Panc1 (cell line): ENCODE data around the gene SIRT6. TPM values are rescaled to one million over a fixed set of nuclear protein-coding genes. Genes with fewer than 3 reads are reported as not detected.

Experiments used
- ATAC-seq: fragments of 200-7000 bp; cut with Tn5 transposase; 2 replicates; pipeline ENCODE4 v1.9.1; 2020; ENCODE audit warnings: mild to moderate bottlenecking, moderate library complexity
- BruUV-seq: library from RNA; stranded (reverse); fragments of 400-500 nt; replicated peaks from 2 replicates; lab custom pipeline; 2021; lab: Mats Ljungman, UMichigan
- CTCF ChIA-PET: fragments of 300-600 bp; sonication (Branson Sonifier 250); formaldehyde crosslinking; loops from one replicate; lab custom pipeline; 2022; ENCODE audit warnings: antibody characterized with exemption; lab: Charles Lee
- POLR2A ChIA-PET: fragments of 300-600 bp; sonication (Branson Sonifier 250); formaldehyde crosslinking; loops from one replicate; lab custom pipeline; 2022; ENCODE audit warnings: antibody characterized with exemption; lab: Charles Lee
- DNase-seq: peaks from one replicate; pipeline ENCODE4 v3.0.0-alpha.2; 2010; ENCODE audit warnings: low read depth, low spot score
- H3K27ac ChIP-seq: 2 replicates; pipeline ENCODE4 v1.5.1; 2011; ENCODE audit warnings: mild to moderate bottlenecking, low read length, inconsistent platforms
- H3K27me3 ChIP-seq: fragments of 200-500 bp; sonication (Bioruptor generic); 2 replicates; pipeline ENCODE4 v1.6.0; 2014; ENCODE audit warnings: low read length, inconsistent platforms; ENCODE audit not compliant: control insufficient read depth, insufficient read depth
- H3K36me3 ChIP-seq: fragments of 200-500 bp; sonication (Bioruptor generic); 2 replicates; pipeline ENCODE4 v1.5.1; 2014; ENCODE audit warnings: inconsistent platforms, mild to moderate bottlenecking, low read length, moderate library complexity; ENCODE audit not compliant: control insufficient read depth, insufficient read depth
- H3K4me1 ChIP-seq: 2 replicates; pipeline ENCODE4 v1.5.1; 2011; ENCODE audit warnings: inconsistent platforms, mild to moderate bottlenecking, low read length, moderate library complexity; ENCODE audit not compliant: control insufficient read depth, insufficient read depth
- H3K4me3 ChIP-seq, 2 experiments: 2 replicates each; pipeline ENCODE4 v1.5.1; 2011 to 2012; ENCODE audit warnings: low read depth in 2 of 2, low read length in 2 of 2, mild to moderate bottlenecking in 2 of 2, inconsistent platforms in 1 of 2, moderate library complexity in 1 of 2
- H3K9me3 ChIP-seq: fragments of 200-500 bp; sonication (Bioruptor generic); 2 replicates; pipeline ENCODE4 v1.5.1; 2014; ENCODE audit warnings: low read depth, mild to moderate bottlenecking, inconsistent platforms, low read length, moderate library complexity; ENCODE audit not compliant: control insufficient read depth, insufficient read depth
- POLR2AphosphoS5 ChIP-seq: IDR thresholded peaks from 2 replicates; pipeline ENCODE4 v1.6.1; 2012; ENCODE audit warnings: mild to moderate bottlenecking, low read depth, low read length, moderate library complexity
- SIN3A ChIP-seq: IDR thresholded peaks from 2 replicates; pipeline ENCODE4 v1.6.1; 2012; ENCODE audit warnings: low read depth, mild to moderate bottlenecking, low read length, moderate library complexity, borderline replicate concordance; ENCODE audit not compliant: insufficient read depth
- TCF7L2 ChIP-seq: IDR thresholded peaks from 2 replicates; pipeline ENCODE4 v1.6.1; 2011; ENCODE audit warnings: mild to moderate bottlenecking, low read depth, low read length, inconsistent platforms
- in situ Hi-C: cut with HindIII; loops from 2 replicates; pipeline ENCODE4 v1.10.0; 2016; ENCODE audit warnings: low sequenced_read_pairs, low pct_unique_long_range_greater_than_20kb
- intact Hi-C: fragments of 100-400 bp; cut with micrococcal nuclease; formaldehyde crosslinking; loops from one replicate; pipeline ENCODE4 v1.10.0; 2022; ENCODE audit not compliant: unreplicated experiment
- total RNA-seq: library from RNA; stranded (reverse); gene quantifications from one replicate; pipeline ENCODE4 v1.2.1, GENCODE V29; 2021; ENCODE audit not compliant: unreplicated experiment
- TF ChIP-seq, protein P1 (sequence below): fragments of 450-650 bp; IDR thresholded peaks from 2 replicates; pipeline ENCODE4 v1.5.1; 2017; ENCODE audit warnings: mild to moderate bottlenecking
- TF ChIP-seq, protein P2 (sequence below), 2 experiments: IDR thresholded peaks; 2 replicates each; pipeline ENCODE4 v1.6.1; 2011 to 2012; ENCODE audit warnings: low read depth in 2 of 2, control low read depth in 1 of 2, low read length in 1 of 2, mild to moderate bottlenecking in 1 of 2, moderate library complexity in 1 of 2; ENCODE audit not compliant: insufficient read depth in 1 of 2

Gene SIRT6
- total RNA-seq, 1 experiment from 2014 or later: 19.8 TPM

DNA sequence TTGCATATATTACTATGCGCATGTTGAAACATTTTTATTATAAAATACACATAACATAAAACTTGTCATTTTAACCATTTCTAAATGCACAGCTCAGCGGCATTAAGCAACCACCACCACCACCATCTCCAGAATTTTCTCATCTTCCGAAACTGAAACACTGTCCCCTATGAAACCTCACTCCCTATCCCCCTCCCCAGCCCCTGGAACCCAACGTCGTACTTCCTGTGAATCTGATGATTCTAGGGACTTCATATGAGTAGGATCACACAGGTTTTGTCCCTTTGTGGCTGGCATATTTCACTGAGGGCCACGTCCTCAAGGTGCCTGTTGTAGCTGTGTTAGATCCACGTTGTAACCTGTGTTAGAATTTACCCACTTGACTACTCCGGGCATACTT lies 57.7 kb downstream of the SIRT6 start:
- no TSS peak for BruUV-seq
- Histone ChIP-seq H3K27ac (peak overlapping the region; percentile 93), H3K9me3 (no peaks in the 10 kb centered on the region), H3K27me3 (no peaks in the 10 kb centered on the region), H3K36me3 (no peaks in the 10 kb centered on the region; the same call in 1 of the 2 replicates), H3K4me3 (peak overlapping the region; percentile 71 to 80), H3K4me1 (peaks cover 12% of the 10 kb centered on the region; the same call in 1 of the 2 replicates)
- ATAC-seq (no peak), DNase-seq (no peak)
- ChIA-PET CTCF (no interaction called here), POLR2A (no interaction called here)
- intact Hi-C loops: no loop called here
- in situ Hi-C loops: no loop called here
- TF ChIP-seq, protein P1, sequence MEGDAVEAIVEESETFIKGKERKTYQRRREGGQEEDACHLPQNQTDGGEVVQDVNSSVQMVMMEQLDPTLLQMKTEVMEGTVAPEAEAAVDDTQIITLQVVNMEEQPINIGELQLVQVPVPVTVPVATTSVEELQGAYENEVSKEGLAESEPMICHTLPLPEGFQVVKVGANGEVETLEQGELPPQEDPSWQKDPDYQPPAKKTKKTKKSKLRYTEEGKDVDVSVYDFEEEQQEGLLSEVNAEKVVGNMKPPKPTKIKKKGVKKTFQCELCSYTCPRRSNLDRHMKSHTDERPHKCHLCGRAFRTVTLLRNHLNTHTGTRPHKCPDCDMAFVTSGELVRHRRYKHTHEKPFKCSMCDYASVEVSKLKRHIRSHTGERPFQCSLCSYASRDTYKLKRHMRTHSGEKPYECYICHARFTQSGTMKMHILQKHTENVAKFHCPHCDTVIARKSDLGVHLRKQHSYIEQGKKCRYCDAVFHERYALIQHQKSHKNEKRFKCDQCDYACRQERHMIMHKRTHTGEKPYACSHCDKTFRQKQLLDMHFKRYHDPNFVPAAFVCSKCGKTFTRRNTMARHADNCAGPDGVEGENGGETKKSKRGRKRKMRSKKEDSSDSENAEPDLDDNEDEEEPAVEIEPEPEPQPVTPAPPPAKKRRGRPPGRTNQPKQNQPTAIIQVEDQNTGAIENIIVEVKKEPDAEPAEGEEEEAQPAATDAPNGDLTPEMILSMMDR: no peak
- no peak for TF ChIP-seq POLR2AphosphoS5
- no peak for TF ChIP-seq TCF7L2
- no peak for TF ChIP-seq SIN3A
- TF ChIP-seq, protein P2, sequence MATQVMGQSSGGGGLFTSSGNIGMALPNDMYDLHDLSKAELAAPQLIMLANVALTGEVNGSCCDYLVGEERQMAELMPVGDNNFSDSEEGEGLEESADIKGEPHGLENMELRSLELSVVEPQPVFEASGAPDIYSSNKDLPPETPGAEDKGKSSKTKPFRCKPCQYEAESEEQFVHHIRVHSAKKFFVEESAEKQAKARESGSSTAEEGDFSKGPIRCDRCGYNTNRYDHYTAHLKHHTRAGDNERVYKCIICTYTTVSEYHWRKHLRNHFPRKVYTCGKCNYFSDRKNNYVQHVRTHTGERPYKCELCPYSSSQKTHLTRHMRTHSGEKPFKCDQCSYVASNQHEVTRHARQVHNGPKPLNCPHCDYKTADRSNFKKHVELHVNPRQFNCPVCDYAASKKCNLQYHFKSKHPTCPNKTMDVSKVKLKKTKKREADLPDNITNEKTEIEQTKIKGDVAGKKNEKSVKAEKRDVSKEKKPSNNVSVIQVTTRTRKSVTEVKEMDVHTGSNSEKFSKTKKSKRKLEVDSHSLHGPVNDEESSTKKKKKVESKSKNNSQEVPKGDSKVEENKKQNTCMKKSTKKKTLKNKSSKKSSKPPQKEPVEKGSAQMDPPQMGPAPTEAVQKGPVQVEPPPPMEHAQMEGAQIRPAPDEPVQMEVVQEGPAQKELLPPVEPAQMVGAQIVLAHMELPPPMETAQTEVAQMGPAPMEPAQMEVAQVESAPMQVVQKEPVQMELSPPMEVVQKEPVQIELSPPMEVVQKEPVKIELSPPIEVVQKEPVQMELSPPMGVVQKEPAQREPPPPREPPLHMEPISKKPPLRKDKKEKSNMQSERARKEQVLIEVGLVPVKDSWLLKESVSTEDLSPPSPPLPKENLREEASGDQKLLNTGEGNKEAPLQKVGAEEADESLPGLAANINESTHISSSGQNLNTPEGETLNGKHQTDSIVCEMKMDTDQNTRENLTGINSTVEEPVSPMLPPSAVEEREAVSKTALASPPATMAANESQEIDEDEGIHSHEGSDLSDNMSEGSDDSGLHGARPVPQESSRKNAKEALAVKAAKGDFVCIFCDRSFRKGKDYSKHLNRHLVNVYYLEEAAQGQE (IDR thresholded peaks at IDR 0.05; ENCODE audit: insufficient read depth in 1 of 2, low read depth in 2 of 2, low read length in 1 of 2): no peak

Other genes with a start within 250 kb of the SIRT6 start
- 0.21 TPM for gene NMRK2, start 249.5 kb downstream of the SIRT6 start, total RNA-seq
- gene DAPK3, start 211.5 kb downstream of the SIRT6 start, total RNA-seq: 66.6 TPM
- 1,391 TPM for gene EEF2, start 197.1 kb downstream of the SIRT6 start, total RNA-seq
- gene PIAS4, start 174.8 kb downstream of the SIRT6 start, total RNA-seq: 36.7 TPM
- gene ZBTB7A, start 115.7 kb downstream of the SIRT6 start, total RNA-seq: 48.0 TPM
- gene MAP2K2, start 58.4 kb downstream of the SIRT6 start, total RNA-seq: 151 TPM
- not detected for gene CREB3L3, start 28.9 kb downstream of the SIRT6 start, total RNA-seq
- 0.26 TPM for gene ANKRD24, start 126 bp upstream of the SIRT6 start, total RNA-seq
- gene EBI3, start 47.0 kb upstream of the SIRT6 start, total RNA-seq: 3.0 TPM
- 15.9 TPM for gene YJU2, start 64.5 kb upstream of the SIRT6 start, total RNA-seq
- 0.46 TPM for gene SHD, start 96.7 kb upstream of the SIRT6 start, total RNA-seq
- gene TMIGD2, start 119.8 kb upstream of the SIRT6 start, total RNA-seq: not detected
- 12.1 TPM for gene FSD1, start 122.0 kb upstream of the SIRT6 start, total RNA-seq
- 10.0 TPM for gene STAP2, start 156.3 kb upstream of the SIRT6 start, total RNA-seq
- gene MPND, start 161.0 kb upstream of the SIRT6 start, total RNA-seq: 22.9 TPM
- gene SH3GL1, start 218.0 kb upstream of the SIRT6 start, total RNA-seq: 57.1 TPM
- 45.4 TPM for gene CHAF1A, start 220.1 kb upstream of the SIRT6 start, total RNA-seq